Measurements from ENCODE around the gene MS4A10. TPM values are rescaled to one million over a fixed set of nuclear protein-coding genes. Genes with fewer than 3 reads are reported as not detected.

MS4A10 gene
- polyA plus RNA-seq, 3 donors from 2014 or later, result not detected

DNA sequence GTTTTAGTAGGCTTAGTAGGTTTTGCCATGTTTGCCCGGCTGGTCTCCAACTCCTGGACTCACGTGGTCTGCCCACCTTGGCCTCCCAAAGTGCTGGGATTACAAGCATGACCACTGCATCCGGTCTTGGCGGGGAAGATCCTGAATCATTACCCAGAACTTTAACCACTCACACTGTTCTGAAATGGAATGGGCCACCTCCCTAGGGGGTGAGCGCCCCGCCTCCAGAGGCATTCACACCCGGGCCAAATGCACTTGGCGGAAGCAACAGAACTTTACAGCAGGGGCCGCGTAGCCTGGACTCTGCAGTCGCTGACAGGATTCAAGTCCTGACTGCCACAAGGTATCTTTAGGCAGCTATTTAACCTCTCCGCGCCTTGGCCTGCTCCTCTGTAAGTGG lies 62.1 kb downstream of the MS4A10 start:
- H3K4me3 Mint-ChIP-seq, result no peak overlapping the region
- H3K27ac Mint-ChIP-seq, result no peak overlapping the region
- peaks cover 26 to 31% of the 10 kb centered on the region in 2 donors for H3K4me1 Mint-ChIP-seq
- no peak for DNase-seq
- H3K36me3 Mint-ChIP-seq, result peaks cover 10 to 14% (median 11%) of the 10 kb centered on the region in 3 donors
- H3K9me3 Mint-ChIP-seq, result no peaks in the 10 kb centered on the region
- H3K27me3 Mint-ChIP-seq (ENCODE audit: low read depth in 3 of 3), result peaks cover 0 to under 1% (median 0%) of the 10 kb centered on the region in 3 donors

GRCh38 chr11:60847896-60848295 lies 62.8 kb downstream of the MS4A10 start:
- H3K4me1 Mint-ChIP-seq, result peaks cover 20 to 25% of the 10 kb centered on the region in 2 donors
- no peaks in the 10 kb centered on the region for H3K9me3 Mint-ChIP-seq
- no peak overlapping the region for H3K27ac Mint-ChIP-seq
- H3K4me3 Mint-ChIP-seq, result no peak overlapping the region
- H3K27me3 Mint-ChIP-seq (ENCODE audit: low read depth in 3 of 3), result no peaks in the 10 kb centered on the region
- H3K36me3 Mint-ChIP-seq, result peaks cover 10 to 14% (median 11%) of the 10 kb centered on the region in 3 donors
- DNase-seq, result no peak

- peaks cover 10 to 17% (median 11%) of the 10 kb centered on the region in 3 donors for H3K36me3 Mint-ChIP-seq
- DNase-seq, result no peak
- H3K4me3 Mint-ChIP-seq, result no peak overlapping the region
- peaks cover 12 to 17% of the 10 kb centered on the region in 2 donors for H3K4me1 Mint-ChIP-seq
- H3K27me3 Mint-ChIP-seq (ENCODE audit: low read depth in 3 of 3), result no peaks in the 10 kb centered on the region
- H3K9me3 Mint-ChIP-seq, result no peaks in the 10 kb centered on the region
- H3K27ac Mint-ChIP-seq, result no peak overlapping the region
Measured at GRCh38 chr11:60848714-60849151, 63.6 kb downstream of the MS4A10 start.

GRCh38 chr11:60849641-60850520 lies 64.7 kb downstream of the MS4A10 start:
- Mint-ChIP-seq H3K4me1 (peaks cover 1 to 5% of the 10 kb centered on the region in 2 donors), H3K9me3 (no peaks in the 10 kb centered on the region), H3K4me3 (no peak overlapping the region), H3K36me3 (peaks cover 10 to 17% (median 11%) of the 10 kb centered on the region in 3 donors), H3K27me3 (ENCODE audit: low read depth in 3 of 3) (no peaks in the 10 kb centered on the region), H3K27ac (no peak overlapping the region)
- DNase-seq, result no peak

Other genes starting within 250 kb of the MS4A10 start
- gene MS4A8, start 85.7 kb upstream of the MS4A10 start, polyA plus RNA-seq, result not detected
- gene MS4A18, start 60.6 kb upstream of the MS4A10 start, polyA plus RNA-seq, result not detected
- gene MS4A15, start 28.5 kb upstream of the MS4A10 start, polyA plus RNA-seq, result not detected
- 10 to 100 TPM in 1 of 3 donors, 1 to 10 TPM in 2; 5.6 to 16.5 (median 7.4) TPM for gene CCDC86, start 56.8 kb downstream of the MS4A10 start, polyA plus RNA-seq
- gene PTGDR2, start 70.6 kb downstream of the MS4A10 start, polyA plus RNA-seq, result under 1 TPM in 2 of 3 donors, not detected in 1; 0.46 to 0.49 TPM
- not detected for gene ZP1, start 82.2 kb downstream of the MS4A10 start, polyA plus RNA-seq
- gene PRPF19, start 121.3 kb downstream of the MS4A10 start, polyA plus RNA-seq, result 10 to 100 TPM in 2 of 3 donors, 1 to 10 TPM in 1; 8.9 to 15.2 (median 13.6) TPM
- gene TMEM109, start 128.8 kb downstream of the MS4A10 start, polyA plus RNA-seq, result 100 to 1,000 TPM; 292 to 631 (median 400) TPM
- not detected for gene TMEM132A, start 139.1 kb downstream of the MS4A10 start, polyA plus RNA-seq
- gene SLC15A3, start 166.8 kb downstream of the MS4A10 start, polyA plus RNA-seq, result under 1 TPM in 2 of 3 donors, not detected in 1; 0.41 to 0.43 TPM
- 10 to 100 TPM; 17.3 to 47.3 (median 19.1) TPM for gene CD6, start 186.3 kb downstream of the MS4A10 start, polyA plus RNA-seq

Measured in immature natural killer cell (primary cell).